AML-193 (cell line): ENCODE data around the gene MIGA2.

Experiments used
- DNase-seq, 2 experiments: peaks; one replicate each; lab custom pipeline; 2025; lab: John Stamatoyannopoulos, UW

The MIGA2 gene

DNA sequence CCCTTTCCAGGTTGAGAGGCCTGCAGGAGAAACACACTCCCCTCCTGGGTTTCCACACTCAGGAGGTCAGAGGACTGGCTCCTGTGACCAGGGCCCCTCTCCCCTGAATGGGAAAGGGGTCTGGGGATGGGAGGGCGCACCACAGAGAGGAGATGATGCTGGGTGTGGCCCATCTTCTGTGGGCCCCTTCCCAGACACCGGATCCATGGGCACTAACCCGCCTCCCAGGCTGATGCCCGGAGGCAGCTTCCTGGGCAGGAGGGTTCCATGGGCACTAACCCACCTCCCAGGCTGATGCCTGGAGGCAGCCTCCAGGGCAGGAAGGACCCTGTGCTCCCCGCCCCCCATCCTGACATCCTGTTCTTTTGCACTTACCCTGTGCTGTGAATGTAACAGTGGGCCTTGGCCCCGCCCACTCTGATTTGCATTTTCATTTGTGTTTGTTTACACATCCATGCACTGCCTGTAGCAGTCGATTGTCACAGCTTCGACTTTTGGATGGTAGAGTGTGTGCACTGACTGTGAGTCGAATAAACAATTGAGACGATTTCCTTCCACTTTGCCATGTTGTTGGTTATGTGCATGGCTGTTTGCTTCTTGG lies 35.2 kb downstream of the MIGA2 start:
- no peak for DNase-seq

DNA sequence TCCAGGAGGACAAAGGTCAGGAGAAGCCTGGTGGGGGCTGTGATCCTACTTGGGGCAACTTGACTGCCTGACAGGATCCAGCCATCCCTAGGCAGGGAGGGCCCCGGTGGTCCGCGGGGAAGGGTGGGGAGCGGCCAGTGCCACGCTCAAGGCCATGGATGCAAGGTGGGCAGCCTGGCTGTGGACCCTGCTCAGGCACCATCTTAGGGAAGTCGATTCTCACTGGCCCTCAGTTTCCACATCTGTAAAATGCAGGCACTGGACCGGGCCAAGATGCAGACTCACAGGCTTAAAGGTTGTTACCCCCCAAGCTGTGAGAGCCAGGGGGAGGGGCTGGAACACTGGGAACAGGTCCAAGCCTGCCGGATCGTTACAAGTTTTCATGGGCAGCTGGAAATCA lies 35.7 kb downstream of the MIGA2 start:
- no peak for DNase-seq

DNA sequence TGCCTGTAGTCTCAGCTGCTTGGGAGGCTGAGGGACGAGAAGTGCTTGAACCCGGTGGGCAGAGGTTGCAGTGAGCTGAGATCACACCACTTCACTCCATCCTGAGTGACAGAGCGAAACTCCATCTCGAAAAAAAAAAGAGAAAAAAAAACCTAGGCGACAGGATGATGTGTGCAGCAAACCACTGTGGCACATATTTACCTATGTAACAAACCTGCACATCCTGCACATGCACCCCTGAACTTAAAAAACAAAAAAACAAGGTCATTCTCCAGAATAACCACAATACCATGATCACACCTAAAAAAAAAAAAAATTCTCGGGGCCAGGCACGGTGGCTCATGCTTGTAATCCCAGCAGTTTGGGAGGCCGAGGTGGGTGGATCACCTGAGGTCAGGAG lies 37.0 kb downstream of the MIGA2 start:
- no peak for DNase-seq

DNA sequence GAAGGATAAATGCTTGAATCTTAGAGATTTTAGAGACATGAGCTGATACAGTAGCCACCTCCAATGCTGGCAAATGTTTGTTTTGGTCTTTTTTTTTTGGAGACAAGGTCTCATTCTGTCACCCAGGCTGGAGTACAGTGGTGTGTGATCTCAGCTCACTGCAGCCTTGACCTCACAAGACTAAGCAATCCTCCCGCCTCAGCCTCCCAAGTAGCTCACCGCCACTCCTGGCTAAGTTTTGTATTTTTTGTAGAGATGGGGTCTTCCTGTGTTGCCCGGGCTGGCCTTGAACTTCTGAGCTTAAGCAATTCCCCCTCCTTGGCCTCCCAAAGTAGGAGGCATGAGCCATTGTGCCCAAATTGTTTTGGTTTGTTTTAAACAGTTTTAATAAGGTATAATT lies 37.7 kb downstream of the MIGA2 start:
- DNase-seq, result no peak

DNA sequence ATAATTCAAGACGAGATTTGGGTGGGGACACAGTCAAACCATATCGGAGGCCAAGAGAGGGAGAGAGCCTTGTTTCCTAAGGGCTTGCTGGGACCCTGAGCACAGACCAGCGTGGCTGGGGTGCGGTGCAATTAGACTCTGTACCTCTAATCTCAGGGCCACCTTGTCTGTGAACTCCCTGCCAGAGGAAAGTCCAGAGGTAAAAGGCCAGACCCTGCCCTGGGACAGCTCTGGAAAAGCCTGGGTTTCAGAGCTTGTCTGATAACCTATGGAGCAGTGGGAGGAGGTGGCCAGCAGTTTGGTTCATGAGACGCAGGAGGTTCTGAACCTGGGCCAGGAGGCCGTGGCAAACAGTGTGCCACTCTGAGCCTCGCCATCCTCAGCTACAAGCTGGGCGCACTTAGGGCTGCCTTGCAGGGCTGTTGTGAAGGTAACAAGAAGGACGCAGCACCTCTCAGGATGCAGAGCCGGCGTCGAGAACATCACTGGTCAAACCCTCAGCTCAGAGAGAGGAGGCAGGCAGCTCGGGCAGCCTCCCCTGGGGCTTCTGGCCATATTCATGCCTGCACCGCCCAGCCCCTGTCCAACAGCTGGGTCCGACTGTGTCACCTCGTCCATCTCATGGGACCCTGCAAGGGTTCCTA lies 39.7 kb downstream of the MIGA2 start:
- no peak for DNase-seq

DNA sequence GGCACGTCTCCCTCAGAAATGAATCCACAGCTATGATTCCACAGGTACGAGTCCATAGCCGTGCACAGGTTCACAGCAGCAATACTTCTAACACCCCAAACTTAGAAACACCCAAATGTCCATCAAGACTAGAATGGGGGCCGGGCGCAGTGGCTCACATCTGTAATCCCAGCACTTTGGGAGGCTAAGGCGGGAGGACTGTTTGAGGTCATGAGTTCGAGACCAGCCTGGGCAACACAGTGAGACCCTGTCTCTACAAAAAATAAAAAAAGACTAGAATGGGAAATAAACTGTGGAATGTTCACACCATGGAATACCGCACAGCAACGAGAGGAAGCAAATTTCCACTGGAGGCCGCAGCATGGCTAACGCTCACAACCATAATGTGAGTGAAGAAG lies 40.2 kb downstream of the MIGA2 start:
- no peak for DNase-seq

DNA sequence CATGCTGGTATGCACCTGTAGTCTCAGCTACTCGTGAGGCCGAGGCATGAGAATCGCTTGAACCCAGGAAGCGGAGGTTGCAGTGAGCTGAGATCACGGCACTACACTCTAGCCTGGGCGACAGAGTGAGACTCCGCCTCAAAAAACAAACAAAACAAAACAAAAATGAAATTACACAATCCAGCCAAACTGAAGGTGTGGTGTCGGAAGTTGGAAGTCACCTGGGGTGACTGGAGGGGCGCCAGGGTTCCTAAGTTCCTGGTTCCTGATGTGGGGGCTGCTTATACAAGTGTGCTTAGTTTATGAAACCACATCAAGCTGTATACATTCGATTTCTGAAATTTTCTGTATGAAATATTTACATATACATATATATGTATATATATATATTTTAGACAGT lies 40.8 kb downstream of the MIGA2 start:
- DNase-seq, result no peak

DNA sequence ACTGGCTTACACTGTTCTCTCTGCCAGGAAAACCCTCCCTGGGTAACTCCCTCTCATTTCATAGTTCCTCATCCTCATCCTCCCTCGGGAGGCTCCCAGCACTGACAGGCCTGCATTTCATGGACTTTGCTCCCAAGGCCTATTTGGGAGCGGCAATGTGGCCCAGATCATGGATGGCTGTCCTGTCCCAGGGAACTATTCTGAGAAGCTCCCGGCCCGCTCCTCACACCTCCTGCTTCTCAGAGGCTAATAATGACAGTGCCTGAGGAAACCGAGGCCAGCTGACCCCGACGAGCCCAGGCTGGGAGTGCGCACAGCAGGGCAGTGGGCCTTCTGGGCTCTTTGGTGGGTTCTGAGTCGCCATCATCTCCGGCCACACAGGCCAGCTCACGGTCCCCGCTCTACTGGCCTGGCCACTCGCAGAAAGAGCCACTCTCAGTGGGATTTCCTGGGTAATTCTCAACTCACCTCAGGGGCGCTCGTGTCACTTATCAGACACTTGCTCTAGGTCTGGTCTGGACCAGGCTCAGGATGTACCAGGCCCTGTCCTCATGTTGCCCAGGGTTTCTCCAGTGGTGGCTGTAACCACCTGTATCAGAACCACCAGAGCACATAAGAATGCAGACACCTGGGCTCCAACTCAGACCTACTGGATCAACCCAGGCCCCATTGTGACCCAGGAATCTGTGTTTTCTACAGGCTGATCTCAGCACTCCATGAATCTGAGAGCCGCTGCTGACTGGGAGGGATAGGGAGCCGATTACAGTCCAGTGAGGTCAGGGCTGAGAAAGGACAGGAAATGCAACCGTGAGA lies 42.5 kb downstream of the MIGA2 start:
- DNase-seq, result no peak

DNA sequence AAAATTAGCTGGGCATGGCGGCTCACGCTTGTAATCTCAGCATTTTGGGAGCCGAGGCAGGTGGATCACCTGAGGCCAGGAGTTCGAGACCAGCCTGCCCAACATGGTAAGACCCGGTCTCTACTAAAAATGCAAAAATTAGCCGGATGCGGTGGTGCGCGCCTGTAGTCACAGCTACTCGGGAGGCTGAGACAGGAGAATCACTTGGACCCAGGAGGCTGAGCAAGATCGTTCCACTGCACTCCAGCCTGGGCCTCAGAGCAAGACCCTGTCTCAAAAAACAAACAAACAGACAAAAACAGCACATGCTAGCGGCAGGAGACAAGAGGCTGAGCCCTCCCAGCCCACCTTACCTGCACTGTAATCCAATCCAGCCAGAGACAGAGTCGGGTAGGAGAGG lies 43.4 kb downstream of the MIGA2 start:
- no peak for DNase-seq

DNA sequence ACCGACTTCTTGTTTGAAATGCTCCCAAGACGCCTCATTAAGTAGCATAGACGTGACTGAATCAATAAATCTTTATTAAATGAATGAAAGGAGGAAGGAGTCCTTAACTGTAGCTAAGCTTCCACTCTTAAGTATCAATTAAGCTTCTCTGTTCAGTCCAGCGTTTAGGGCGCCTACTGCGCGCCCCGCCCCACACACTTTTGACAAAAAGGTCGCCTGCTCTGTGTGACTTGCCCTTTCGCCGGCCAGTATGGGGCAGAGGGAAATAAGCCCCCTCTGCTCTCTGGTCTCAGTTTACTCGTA lies 43.8 kb downstream of the MIGA2 start:
- DNase-seq, result no peak

DNA sequence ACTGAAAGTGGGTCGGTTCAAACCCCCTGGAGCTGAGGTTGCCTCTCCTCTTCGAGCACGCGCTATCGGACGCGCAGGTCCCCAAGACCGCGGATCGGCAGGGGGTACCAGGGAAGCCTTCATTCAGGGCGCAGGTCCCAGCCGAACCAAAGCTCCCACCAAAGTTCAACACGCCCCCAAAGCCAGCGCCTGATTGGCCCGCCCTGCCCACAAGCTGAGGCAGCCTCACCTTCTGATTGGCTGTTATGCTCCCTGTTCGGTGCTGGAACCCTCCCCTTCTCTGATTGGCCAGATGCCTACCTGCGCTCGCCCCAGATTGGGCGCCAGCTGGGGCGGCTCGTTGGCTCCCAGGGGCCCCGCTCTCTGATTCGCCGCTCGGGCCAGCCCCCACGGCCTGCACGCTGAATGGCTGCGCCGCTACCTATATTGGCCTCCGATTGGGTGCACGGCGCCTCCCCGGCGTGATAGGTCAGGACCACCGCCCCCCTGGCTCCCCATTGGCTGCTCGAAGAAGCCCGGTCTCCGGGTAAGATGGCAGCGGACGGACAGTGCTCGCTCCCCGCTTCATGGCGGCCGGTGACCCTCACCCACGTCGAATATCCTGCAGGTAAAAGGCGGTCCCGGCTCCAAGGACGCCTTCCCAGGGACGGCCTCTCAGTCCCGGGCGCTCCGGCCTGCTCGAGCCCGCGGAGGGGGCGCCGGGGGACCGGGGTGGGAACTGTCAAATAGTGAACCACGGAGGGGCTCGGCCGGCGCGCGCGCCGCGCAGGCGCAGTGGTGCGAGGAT lies 44.4 kb downstream of the MIGA2 start, which contains the start of gene DOLPP1:
Gene DOLPP1, plus strand, starts transcription at position 511 of the 787 bp plus-strand sequence. Its CDS starts 21 bp downstream, at position 532.
- DNase-seq, result peak; percentile 96

DNA sequence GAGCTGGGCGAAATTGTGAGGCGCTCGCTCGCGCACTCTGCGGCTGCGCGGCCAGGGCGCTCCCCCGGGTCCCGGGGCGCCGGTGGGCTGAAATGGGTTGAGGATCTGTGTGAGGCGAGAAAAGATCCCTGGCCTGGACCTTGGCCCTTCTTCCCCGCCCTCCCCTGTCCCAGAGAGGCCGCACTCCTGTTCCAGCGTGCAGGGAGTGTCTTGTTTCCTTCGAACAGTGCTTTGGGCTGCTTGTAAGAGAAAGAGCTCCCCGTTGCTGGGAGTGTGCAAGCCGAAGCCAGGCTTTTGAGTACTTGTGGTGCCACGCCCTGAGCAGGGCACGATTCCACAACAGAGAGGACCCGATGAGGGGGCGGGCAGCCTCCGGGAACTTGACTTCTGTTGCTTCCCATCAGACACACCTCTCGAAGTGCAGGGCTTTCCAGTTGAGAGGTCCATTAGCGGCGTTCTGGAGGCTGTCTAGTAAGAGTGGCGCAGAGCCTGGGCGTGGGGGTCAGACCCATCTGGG lies 45.0 kb downstream of the MIGA2 start:
- no peak for DNase-seq

DNA sequence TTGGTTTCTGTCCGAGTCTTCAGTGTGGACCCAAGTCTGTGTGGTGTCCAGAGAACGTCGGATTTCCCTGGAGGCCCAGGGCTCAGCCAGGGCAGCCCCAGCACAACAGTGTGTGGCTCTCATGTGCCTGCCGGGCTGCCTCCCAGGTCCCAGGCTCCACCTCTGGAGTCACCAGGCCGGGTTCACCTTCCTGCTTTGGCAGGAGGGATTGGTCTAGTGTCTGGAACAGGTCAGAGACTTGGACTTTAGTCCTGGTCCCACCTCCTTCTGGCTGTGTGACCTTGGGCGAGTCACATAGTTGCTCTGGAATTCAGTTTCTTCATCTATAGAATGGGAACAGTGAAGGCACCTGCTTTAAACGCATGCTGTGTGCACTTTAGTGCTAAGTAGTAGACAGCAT lies 47.7 kb downstream of the MIGA2 start:
- DNase-seq, result no peak

DNA sequence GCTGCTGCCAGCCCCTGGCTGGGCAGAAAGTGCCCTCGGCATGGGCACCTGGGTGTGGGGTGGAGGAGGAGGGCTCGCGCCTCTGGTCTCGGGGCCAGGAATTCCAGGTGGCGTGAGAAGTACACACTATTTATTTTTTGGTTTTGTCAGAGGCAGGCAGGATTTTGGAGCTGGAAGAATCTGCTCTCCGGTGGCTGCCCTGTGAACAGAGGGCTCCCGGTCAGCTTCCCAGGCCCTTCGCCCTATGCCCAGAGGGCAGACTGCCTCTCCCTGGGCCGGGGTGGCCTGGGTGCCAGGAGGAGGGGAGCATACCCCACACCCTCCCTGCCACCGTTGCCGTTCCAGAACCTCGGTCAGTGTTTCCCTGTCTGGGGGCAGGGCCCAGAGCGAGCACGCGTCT lies 52.8 kb downstream of the MIGA2 start:
- DNase-seq, result no peak

DNA sequence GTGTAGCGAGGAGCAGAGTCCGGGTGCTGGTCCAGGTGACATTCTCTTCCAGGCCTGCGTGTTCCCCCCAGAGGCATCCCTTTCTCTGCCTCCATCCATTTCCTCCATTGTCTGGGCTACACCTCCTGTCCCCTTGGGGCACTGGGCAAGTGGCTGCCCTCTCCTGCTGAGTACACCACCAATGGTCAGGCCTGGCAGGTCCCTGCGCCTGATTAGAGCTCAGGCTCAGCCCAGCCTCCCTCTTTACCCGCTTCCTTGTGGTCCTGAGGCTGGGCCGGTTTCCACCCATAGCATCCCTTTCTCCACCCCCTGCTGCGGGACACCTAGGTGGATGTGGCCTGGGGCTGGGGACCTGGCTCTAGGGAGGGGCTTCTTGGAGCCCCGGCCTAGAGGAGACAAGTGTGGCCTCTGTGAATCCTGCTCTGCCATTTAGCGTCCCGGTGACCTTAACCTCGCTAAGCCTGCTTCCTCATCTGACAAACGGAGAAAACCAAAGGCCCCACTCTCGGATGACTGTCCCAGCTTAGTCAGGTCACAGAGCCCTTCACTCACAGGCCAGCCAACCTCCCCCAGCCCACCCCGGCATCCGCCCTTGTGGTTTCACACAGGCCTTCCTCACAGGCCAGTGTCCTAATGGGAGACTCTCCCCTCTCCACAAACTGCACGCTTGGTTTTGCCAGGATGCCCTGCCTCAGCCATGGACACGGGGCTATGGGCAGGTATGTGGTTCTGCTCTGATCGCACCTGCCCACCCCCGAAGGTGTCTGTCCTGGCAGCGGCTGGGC lies 57.4 kb downstream of the MIGA2 start:
- DNase-seq, result no peak

DNA sequence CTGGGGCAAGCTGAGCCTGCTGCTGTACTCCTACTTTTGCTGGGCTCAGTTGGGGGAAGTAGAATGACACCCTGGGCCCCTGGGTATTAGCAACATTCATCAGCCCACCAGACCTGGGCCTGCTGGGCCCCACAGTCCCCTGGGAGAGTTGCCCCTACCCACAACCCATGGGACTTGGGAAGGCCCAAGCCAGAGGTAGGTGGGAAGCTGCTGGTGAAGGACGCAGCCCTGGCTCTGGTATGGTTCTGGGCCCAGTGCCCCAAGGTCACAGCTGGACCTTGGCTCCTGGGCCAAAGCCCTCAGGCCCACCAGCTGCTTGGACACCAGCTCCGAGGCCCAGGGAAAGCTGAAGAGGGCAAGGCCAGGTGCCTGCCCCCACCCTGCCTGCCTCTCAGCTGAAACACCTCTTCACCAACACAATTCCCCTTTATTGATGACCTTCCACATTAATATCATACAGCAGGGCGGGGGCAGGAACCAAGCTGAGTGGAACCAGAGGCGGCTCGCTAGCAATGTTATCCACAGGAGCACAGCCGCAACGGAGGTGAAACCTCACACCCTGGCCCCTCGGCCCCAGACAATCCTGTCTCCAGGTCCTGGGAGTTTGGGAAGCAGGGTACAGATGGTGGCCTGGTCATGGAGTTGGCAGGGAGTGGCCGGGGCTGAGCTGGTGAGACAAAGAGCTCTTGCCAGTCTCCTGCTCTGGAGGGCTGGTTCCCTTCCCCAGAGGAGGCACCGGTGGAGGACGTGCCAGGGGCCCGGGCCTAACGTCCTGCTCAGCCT lies 58.2 kb downstream of the MIGA2 start:
- no peak for DNase-seq

DNA sequence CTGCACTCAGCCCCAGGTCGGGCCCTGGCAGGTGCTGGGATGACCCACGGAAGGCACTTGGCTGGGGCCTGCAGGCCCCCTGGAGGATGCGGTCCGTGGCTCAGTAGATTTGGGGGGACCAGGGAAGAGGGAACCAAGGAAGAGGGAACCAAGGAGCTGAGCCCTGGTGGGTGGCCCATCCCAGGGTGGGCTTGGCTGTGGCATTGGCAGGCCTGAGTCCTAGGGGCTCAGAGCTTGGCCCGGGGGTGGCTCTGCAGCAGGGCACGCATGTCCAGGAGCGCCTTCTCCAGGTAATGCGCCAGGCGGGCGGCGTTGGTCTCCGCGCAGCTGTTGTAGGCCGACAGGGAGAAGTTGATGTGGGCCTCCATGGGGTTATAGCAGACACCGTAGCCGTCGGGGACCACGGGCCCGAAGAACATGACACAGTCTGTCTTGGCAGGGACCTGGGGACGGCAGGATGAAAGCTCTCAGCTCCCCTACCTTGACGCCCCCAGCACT lies 58.8 kb downstream of the MIGA2 start:
- no peak for DNase-seq

DNA sequence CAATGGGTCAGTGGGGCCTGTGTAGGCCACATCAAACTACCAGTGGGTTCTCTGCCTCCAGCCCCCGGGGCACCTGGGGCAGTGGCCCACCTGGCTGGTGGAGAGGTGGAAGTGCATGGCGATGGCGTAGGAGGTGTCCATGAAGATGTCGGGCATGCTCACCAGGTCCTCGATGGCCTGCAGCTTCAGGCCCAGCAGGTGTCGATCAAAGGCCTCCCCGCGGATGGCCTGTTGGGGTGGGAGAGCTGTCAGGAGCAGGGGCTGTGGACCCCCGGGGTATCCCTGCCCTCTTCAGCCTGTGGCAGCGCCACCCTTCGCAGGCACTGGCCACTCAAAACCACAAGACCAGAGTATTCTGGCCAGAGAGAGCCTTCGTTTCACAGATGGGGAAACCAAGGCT lies 59.5 kb downstream of the MIGA2 start:
- DNase-seq, result no peak

DNA sequence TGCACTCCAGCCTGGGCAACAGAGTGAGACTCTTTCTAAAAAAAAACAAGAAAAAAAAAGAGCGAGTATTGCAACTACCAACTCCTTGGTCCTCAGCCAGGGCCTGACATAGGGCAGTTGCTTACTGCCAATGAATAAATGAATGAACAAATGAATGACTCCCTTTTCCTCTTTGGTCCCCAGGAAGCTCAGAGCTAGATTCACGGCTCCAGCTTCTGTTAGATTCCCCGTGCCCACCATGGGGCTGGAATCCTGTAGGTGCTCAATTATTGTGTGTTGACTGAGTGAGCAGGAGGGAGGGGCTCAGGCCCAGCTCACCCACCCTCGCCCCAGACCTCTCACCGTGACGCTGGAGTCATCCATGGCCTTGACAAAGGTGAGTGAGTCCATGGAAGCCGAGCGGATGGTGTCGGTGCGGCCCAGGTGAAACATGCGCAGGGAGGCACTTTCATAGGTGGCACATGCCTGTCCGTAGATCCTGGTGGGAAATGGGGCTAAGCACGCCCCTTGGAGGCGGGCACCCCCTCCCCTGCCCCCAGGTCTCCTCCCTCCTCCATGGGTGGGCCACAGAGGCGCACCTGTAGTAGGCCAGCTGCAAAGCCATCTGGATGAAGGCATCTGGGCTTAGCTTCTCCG lies 61.4 kb downstream of the MIGA2 start:
- no peak for DNase-seq

DNA sequence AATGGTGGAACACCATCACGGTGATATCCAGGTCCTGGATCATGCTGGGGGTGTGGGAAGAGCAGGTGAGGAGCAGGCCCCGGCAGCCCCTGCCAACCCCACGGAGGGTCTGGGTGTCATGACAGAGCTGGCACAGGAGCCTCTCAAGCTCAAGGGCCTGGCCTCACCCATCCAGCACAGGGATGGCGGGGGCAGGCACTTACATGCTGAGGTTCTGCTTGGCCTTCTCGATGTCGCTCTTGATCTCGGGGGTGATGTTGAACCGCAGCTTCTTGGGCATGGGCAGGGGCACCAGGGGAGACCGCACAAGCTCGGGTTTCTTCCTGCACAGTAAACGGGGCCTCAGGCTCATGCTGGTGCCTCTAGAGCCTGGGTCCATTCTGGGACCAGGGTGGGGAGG lies 61.9 kb downstream of the MIGA2 start:
- DNase-seq, result no peak
